Measurements from ENCODE around the gene GPC2. TPM values are rescaled to one million over a fixed set of nuclear protein-coding genes. Genes with fewer than 3 reads are reported as not detected.

GPC2 gene
- total and polyA plus RNA-seq, 2 donors (not counting 3 experiments of a cell fraction or from before 2014, with no cell fraction given) = 9.2 to 17.5 TPM

- no peaks in the 10 kb centered on the region for H3K4me1 ChIP-seq (ENCODE audit: control insufficient read depth, extremely low read depth, insufficient read depth, low read length)
- H3K36me3 ChIP-seq (ENCODE audit: control insufficient read depth in 2 of 2, extremely low read depth in 1 of 2, insufficient read depth in 2 of 2, low read length in 2 of 2) = peaks cover 0 to 7% of the 10 kb centered on the region in 2 experiments
- H3K27ac ChIP-seq (ENCODE audit: insufficient read depth, low read depth, low read length) = no peak overlapping the region
- no TSS peak for BruUV-seq (replicated peaks)
- H3K79me2 ChIP-seq (ENCODE audit: control insufficient read depth, insufficient read depth, low read length) = no peaks in the 10 kb centered on the region
- H3K4me2 ChIP-seq (ENCODE audit: insufficient read depth, low read length) = no peak overlapping the region
- POLR2A ChIA-PET = no interaction called here
- no peaks in the 10 kb centered on the region for H3K9me1 ChIP-seq (replicated peaks; ENCODE audit: control insufficient read depth, extremely low read depth, insufficient read depth, low read length)
- no peaks in the 10 kb centered on the region for H3K9me3 ChIP-seq (replicated peaks; ENCODE audit: control insufficient read depth, insufficient read depth, low read length)
- no peak overlapping the region for H3K9ac ChIP-seq (replicated peaks; ENCODE audit: extremely low read depth, insufficient read depth, low read length)
- FAIRE-seq (no peak), DNase-seq (ENCODE audit: low read depth, low spot score) (no peak)
- H4K20me1 ChIP-seq (replicated peaks; ENCODE audit: control insufficient read depth, extremely low read depth, insufficient read depth, low read length) = no peaks in the 10 kb centered on the region
- H2AFZ ChIP-seq (ENCODE audit: low read depth, low read length) = no peak overlapping the region
- TF ChIP-seq, protein P1, sequence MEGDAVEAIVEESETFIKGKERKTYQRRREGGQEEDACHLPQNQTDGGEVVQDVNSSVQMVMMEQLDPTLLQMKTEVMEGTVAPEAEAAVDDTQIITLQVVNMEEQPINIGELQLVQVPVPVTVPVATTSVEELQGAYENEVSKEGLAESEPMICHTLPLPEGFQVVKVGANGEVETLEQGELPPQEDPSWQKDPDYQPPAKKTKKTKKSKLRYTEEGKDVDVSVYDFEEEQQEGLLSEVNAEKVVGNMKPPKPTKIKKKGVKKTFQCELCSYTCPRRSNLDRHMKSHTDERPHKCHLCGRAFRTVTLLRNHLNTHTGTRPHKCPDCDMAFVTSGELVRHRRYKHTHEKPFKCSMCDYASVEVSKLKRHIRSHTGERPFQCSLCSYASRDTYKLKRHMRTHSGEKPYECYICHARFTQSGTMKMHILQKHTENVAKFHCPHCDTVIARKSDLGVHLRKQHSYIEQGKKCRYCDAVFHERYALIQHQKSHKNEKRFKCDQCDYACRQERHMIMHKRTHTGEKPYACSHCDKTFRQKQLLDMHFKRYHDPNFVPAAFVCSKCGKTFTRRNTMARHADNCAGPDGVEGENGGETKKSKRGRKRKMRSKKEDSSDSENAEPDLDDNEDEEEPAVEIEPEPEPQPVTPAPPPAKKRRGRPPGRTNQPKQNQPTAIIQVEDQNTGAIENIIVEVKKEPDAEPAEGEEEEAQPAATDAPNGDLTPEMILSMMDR (IDR thresholded peaks at IDR 0.05; ENCODE audit: extremely low read depth in 1 of 2, insufficient read depth in 1 of 2, low read depth in 1 of 2, low read length in 2 of 2) = no peak
- TF ChIP-seq MAX (IDR thresholded peaks at IDR 0.05; ENCODE audit: insufficient read depth, insufficient read length) = no peak
- no peak for TF ChIP-seq GATA2 (IDR thresholded peaks at IDR 0.05; ENCODE audit: insufficient read depth, insufficient read length, low read depth, low read length)
- TF ChIP-seq FOS (IDR thresholded peaks at IDR 0.05; ENCODE audit: borderline replicate concordance, insufficient read depth, low read length) = no peak
- TF ChIP-seq JUN (IDR thresholded peaks at IDR 0.05; ENCODE audit: borderline replicate concordance, insufficient read depth, insufficient read length, low read depth) = no peak
- TF ChIP-seq POLR2A (IDR thresholded peaks at IDR 0.05; ENCODE audit: low read depth, low read length) = no peak
- no peak for TF ChIP-seq EZH2 (IDR thresholded peaks at IDR 0.05; ENCODE audit: borderline replicate concordance, low read depth, low read length, severe bottlenecking)
- no peak for TF ChIP-seq POLR2AphosphoS5 (IDR thresholded peaks at IDR 0.05; ENCODE audit: insufficient read depth, low read depth, low read length)
- no peak for TF ChIP-seq MYC (IDR thresholded peaks at IDR 0.05; ENCODE audit: low read depth, low read length)
- intact Hi-C loops (cut with micrococcal nuclease) = loop anchor here (2.0 kb wide), 1 partner anchor 125 kb away; no protein-coding TSS in a partner anchor
- CTCF ChIA-PET = no interaction called here
- dilution Hi-C loops (cut with MboI; ENCODE audit: extremely low pct_ligation_motif_present, low sequenced_read_pairs) = no loop called here
- H3K27me3 ChIP-seq (ENCODE audit: control insufficient read depth in 2 of 2, insufficient read depth in 2 of 2, low read length in 2 of 2) = no peaks in the 10 kb centered on the region
- H3K4me3 ChIP-seq (replicated peaks in 1 of 3; ENCODE audit: insufficient read depth in 1 of 3, low read depth in 1 of 3, low read length in 3 of 3) = no peak overlapping the region
Observed at GRCh38 chr7:100219271-100219737, 42.1 kb upstream of the GPC2 start.
